Cerebellar nuclear complex (tissue), 1 donor: ENCODE measurements around the gene ARHGEF3.

Experiments used
- DNase-seq, 2 experiments: peaks; one replicate each; lab custom pipeline; 2025; lab: John Stamatoyannopoulos, UW

The ARHGEF3 gene

GRCh38 chr3:56822501-56822900 is 20.8 kb upstream of the ARHGEF3 start:
- DNase-seq, result no peak

GRCh38 chr3:56819016-56819809 is 17.5 kb upstream of the ARHGEF3 start:
- DNase-seq, result no peak

- no peak for DNase-seq
Observed at GRCh38 chr3:56818156-56818985, 16.6 kb upstream of the ARHGEF3 start.

GRCh38 chr3:56817646-56818045 is 15.9 kb upstream of the ARHGEF3 start:
- DNase-seq, result no peak

GRCh38 chr3:56816061-56816460 is 14.3 kb upstream of the ARHGEF3 start:
- no peak for DNase-seq

DNA sequence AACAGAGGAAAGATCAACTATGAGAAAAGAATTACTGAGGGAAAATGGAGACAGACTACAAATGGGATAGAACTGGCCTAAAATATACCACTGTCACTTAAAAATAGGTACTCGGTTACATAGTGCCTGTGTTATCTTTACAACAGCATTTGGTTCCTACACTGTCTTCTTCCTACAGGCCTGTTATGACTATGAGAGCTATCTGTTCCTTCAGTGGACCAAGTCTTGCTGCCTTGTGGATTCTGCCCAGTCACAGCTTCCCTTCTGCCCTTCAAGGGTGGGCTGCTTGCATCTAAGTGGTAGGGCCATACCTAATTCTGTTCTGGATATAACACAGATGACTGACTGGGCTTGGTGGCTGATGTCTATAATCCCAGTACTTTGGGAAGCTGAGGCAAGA is 13.8 kb upstream of the ARHGEF3 start:
- no peak for DNase-seq

- DNase-seq, result no peak
Observed at GRCh38 chr3:56813653-56813960, 11.9 kb upstream of the ARHGEF3 start.

DNA sequence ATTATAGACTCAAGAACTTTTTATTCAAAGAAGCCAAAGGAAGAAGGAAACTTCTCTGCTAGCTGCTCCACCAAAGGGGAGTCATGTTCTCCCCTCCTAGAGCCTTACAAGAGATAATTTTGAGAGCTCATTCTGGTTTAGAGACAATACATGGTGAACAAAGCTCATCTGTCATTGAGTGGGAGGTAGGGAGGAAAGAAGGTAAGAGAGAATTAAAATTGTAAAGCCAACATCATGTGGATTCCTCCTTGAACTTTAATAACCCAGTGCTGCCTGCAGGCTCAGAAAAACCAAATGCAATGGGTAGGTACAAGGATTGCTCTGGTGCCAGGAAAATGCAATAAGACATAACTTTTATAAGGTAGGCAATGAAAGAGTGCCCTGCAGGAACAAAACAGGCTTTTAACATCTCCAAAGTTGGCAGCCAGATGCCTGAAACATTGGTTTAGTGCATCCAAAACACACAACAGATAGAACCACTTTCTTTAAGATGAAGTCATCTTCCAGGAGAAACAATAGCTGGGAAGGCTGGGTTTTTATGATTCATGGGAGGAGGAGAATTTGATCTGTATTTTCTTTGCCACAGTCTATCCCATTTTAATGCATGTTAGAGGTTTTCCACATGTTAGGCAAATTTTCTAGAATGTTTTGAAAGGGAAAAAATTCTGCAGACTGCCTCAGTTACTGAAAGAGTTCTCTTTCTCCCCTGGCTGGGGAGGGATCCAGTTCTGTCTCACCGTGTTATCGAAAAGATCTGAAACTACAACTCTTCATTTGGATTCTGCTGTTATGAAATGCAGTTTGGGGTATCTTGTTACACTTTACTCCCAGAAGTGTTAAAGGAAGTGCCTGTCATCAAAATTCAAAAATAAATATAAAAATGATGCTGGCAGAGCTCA is 11.3 kb upstream of the ARHGEF3 start:
- no peak for DNase-seq

GRCh38 chr3:56811546-56812202 is 9.9 kb upstream of the ARHGEF3 start:
- DNase-seq, result no peak

DNA sequence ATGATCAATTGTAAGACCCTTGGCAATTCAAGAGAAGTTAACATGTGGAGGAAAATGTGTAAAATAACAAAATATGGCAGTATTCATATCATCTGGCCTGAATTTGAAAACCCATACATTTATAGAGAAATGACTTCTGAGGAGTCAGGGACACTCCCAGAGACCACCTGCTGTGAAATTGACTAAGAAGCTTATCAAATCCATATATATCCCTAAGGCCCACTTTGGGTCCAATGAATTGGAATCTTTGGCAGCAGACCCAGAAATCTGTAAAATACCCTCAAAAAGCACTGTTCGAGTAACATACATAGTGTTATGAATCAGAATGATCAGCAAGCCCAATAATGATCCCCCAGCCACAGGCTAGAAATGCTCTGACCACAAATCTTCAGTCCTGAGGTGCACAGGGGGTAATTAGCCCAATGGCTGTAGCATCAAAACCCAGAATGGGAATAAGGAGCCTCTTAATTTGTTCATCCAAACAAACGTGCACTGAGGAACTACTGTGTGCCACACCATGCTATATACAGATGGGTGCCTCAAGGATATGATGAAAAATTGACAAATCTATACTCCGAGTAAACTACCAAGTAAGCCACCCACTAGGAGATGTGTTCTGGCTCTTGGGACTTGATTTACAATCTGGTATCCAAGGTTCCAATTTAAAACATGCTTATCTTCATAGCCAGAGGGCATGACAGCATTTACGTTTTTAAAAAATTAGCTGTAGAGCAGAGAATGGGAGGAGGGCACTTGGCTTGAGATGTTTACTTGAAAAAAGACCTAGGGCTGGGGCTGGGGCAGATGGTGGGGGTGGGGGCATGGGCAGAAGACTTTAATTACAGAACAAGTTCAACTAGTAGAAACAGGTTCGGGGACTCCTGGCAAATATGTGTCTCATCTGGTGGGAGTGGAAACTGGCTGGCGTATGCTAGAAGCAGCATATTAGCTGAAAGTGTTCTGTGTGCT is 9.1 kb upstream of the ARHGEF3 start:
- DNase-seq, result no peak

GRCh38 chr3:56806407-56806806 is 4.7 kb upstream of the ARHGEF3 start:
- no peak for DNase-seq

- DNase-seq, result no peak
Observed at GRCh38 chr3:56802790-56803189, 1.0 kb upstream of the ARHGEF3 start.

DNA sequence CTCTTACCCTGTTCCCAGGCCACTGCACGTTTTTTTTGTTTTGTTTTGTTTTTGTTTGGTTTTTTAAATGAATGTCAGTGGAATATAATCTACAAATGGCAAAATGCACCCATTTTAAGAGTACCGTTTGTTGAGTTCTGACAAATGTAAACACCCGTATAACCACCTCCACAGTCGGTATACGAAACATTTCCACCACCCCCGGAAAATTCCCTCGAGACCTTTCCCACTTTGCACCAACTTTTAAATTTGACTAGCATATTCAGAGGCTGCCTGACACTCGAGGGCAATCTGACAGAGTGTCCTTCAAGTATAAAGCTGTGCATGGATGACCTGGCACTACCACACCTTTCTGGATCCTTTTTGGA is 613 bp upstream of the ARHGEF3 start:
- DNase-seq, result no peak

GRCh38 chr3:56800832-56801661 is 702 bp downstream of the ARHGEF3 start:
- peak in 1 of 2 experiments; percentile 40 for DNase-seq

DNA sequence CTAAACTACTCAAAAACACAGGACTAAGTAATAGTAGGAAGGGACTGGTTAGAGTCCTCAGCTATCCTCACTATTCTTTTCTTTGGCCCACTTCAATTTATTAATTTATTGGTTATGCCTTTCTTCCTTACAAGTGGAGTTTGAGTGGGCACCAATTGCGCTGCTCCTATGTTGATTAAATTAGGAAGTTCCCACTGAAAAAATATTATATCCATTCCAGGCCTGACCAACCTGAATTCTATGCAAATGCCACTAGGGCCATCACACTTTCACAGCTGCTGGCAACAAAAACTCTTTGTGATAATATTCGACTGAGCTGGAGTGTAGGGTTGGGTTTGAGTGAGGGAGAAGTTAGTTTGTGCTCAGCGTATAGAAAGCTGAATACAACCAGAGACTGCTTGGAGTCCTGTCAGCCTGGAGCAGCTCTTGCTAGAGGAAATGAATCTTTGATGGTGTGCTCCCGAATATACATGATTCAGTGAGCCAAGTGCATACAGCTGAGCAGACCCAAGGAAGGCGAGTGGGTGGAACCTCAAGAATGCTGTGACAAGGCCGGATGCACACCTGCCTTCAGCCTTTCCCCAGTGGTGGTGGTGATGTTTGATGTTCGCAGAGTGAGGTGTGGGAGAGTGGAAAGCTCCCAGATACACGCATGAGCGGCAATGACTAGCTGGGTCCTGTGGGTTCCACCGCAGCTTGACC is 1.5 kb downstream of the ARHGEF3 start:
- no peak for DNase-seq

DNA sequence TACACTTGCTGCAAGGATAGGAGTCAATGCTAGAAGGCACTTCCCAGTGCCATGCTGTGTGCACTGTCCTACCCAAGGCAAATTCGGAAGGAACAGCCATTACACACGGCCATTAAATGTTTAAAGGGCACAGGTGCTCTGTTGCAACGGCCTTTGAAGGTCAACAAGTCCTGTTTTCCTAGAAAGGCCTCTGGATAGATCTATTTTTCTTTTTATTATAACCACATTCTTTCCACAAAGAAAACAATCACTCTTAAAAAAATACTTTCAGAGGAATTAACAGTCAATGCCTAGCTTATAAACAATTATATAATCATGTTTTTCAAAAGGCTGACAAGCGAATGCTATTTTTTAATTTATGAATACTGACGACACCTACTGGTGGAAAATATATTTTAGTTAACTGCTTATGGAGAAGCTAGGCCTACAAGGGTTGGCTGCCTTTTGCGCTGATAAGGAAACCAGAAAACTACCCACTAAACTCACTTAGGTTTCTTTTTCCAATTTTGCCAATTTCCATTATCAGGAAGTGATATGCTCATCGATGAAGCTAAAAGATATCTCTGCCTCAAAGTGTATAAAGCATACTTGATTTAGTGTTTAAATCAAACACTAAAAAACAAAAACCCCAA is 2.4 kb downstream of the ARHGEF3 start:
- peak in 1 of 2 experiments; percentile 56 for DNase-seq

GRCh38 chr3:56796996-56797395 is 4.8 kb downstream of the ARHGEF3 start:
- DNase-seq, result no peak

- DNase-seq, result no peak
Observed at GRCh38 chr3:56796202-56796601, 5.5 kb downstream of the ARHGEF3 start.

GRCh38 chr3:56795829-56796185 is 5.9 kb downstream of the ARHGEF3 start:
- no peak for DNase-seq
